IgD-negative memory B cell (primary cell): ENCODE measurements around the gene SLC25A13. TPM values are rescaled to one million over a fixed set of nuclear protein-coding genes. Genes with fewer than 3 reads are reported as not detected.
"Not testable (repeated sequence)": the region's sequence is repeated elsewhere in the genome, so short reads cannot be mapped to it uniquely, and the experiment has no call there.

Experiments
- H3K27ac Mint-ChIP-seq, 3 donors: one replicate each; pipeline ENCODE4 v1.8.0; 2020 to 2022; ENCODE audit warnings: mild to moderate bottlenecking in 3 of 3, mixed read lengths in 3 of 3, moderate library complexity in 1 of 3
- H3K27me3 Mint-ChIP-seq: one replicate; pipeline ENCODE4 v1.8.0; 2021; ENCODE audit warnings: mixed read lengths
- H3K36me3 Mint-ChIP-seq: one replicate; pipeline ENCODE4 v1.8.0; 2020; ENCODE audit warnings: mild to moderate bottlenecking, mixed read lengths
- H3K4me1 Mint-ChIP-seq, 3 donors: one replicate each; pipeline ENCODE4 v1.8.0; 2020 to 2022; ENCODE audit warnings: mixed read lengths in 3 of 3, mild to moderate bottlenecking in 1 of 3
- H3K4me3 Mint-ChIP-seq, 4 donors: one replicate each; pipeline ENCODE4 v1.8.0; 2020 to 2022; ENCODE audit warnings: mild to moderate bottlenecking in 4 of 4, mixed read lengths in 4 of 4, moderate library complexity in 3 of 4
- H3K9me3 Mint-ChIP-seq, 3 donors: one replicate each; pipeline ENCODE4 v1.8.0; 2020 to 2021; ENCODE audit warnings: mixed read lengths in 3 of 3, mild to moderate bottlenecking in 1 of 3
- polyA plus RNA-seq: library from polyadenylated mRNA; unstranded; fragments of 300-500 nt; fragmentation: Illumina TruSeq; gene quantifications from one replicate; pipeline ENCODE4 v1.2.3, GENCODE V29; 2021

The SLC25A13 gene
- polyA plus RNA-seq, result 15.0 TPM

DNA sequence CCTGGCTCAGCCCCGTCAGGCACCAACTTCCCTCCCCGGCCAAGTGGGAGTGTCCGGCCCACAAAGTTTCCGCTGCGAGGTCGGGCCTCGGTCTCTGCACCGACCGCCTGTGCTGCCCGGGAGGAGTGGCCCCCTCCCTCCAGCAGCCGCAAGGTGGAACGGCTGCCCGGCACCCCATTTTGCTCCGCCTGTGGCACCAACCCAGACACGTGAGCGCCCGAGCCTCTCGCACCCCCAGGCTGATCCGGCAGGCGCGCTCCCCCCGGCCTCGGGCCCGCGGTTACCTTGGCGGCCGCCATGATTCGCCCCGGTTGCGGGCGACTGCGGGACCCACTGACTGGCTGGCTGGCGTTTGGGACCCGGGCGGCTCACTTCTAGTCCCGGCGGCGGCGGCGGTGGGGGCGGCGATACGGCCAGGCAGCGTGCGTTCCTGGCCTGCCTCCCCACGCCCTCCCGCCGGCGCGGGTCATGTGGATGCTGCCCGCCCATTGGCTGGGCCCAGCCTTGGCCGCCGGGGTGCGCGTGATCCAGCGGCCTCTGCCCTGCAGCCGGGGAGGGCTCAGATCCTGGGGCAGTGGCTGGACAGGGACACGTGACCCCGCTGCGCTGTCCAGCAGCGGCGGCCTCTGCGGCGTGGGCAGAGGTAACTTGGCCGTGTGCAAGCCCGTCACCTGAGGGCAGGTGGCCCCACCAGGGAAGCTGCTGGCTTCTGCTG is at the start of gene SLC25A13:
Gene SLC25A13 (minus strand): TSS at position 441 of the 715 bp plus-strand sequence. CDS start 142 bp downstream, at position 299.
- peaks cover 6% of the 10 kb centered on the region for H3K36me3 Mint-ChIP-seq
- no peaks in the 10 kb centered on the region for H3K27me3 Mint-ChIP-seq
- peak within 1 kb of the TSS; percentile 22 to 94 (median 94) for H3K27ac Mint-ChIP-seq
- peaks cover 2 to 8% (median 4%) of the 10 kb centered on the region in 3 donors for H3K9me3 Mint-ChIP-seq
- peaks cover 28 to 43% (median 30%) of the 10 kb centered on the region in 3 donors for H3K4me1 Mint-ChIP-seq
- H3K4me3 Mint-ChIP-seq, result peak within 1 kb of the TSS; percentile 86 to 98 (median 94)

- not testable (repeated sequence) for H3K9me3 Mint-ChIP-seq, H3K4me1 Mint-ChIP-seq, H3K4me3 Mint-ChIP-seq, H3K36me3 Mint-ChIP-seq, H3K27me3 Mint-ChIP-seq, H3K27ac Mint-ChIP-seq
These were observed 44.0 kb upstream of the SLC25A13 start for GRCh38 chr7:96365916-96366315.

GRCh38 chr7:96361116-96361857 is 39.4 kb upstream of the SLC25A13 start:
- Mint-ChIP-seq H3K4me1 (peaks cover 0 to 2% (median 0%) of the 10 kb centered on the region in 3 donors), H3K4me3 (no peak overlapping the region), H3K27ac (no peak overlapping the region), H3K36me3 (no peaks in the 10 kb centered on the region), H3K9me3 (peaks cover 0 to 5% (median 2%) of the 10 kb centered on the region in 3 donors), H3K27me3 (peaks cover under 1% of the 10 kb centered on the region)

GRCh38 chr7:96359876-96360275 is 38.0 kb upstream of the SLC25A13 start:
- H3K27me3 Mint-ChIP-seq, result no peaks in the 10 kb centered on the region
- no peaks in the 10 kb centered on the region for H3K36me3 Mint-ChIP-seq
- H3K9me3 Mint-ChIP-seq, result peaks cover 0 to 2% (median 0%) of the 10 kb centered on the region in 3 donors
- H3K27ac Mint-ChIP-seq, result no peak overlapping the region
- no peak overlapping the region for H3K4me3 Mint-ChIP-seq
- no peaks in the 10 kb centered on the region for H3K4me1 Mint-ChIP-seq

GRCh38 chr7:96358236-96358971 is 36.5 kb upstream of the SLC25A13 start:
- peak overlapping the region in 1 of 3 donors; percentile 35 for H3K27ac Mint-ChIP-seq

DNA sequence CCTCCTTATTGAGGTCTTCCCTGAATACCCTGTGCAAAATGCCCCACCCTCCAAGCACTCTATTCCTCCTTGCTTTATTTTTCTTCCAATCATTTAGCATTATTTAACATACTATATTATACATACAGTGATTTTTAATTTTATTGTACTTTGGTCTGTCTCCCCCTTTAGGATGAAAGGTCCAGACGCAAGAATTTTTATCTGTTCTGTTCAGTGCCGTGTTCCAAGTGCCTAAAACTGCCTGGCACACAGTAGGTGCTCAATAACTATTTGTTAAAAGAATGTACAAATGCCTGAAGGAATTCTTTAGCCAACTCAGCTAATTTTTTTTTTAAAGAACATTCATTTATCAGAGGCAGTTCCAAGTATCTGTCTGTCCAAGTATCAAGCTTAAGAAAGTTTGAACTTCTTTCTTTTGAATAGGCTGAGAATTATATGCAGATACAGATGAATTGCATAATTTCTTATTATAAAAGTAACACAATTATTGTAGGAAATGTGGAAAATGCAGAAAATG is 34.1 kb upstream of the SLC25A13 start:
- H3K27me3 Mint-ChIP-seq, result no peaks in the 10 kb centered on the region
- no peak overlapping the region for H3K27ac Mint-ChIP-seq
- H3K4me1 Mint-ChIP-seq, result no peaks in the 10 kb centered on the region
- no peak overlapping the region for H3K4me3 Mint-ChIP-seq
- H3K9me3 Mint-ChIP-seq, result peaks cover 0 to 1% (median 0%) of the 10 kb centered on the region in 3 donors
- no peaks in the 10 kb centered on the region for H3K36me3 Mint-ChIP-seq

More at GRCh38 chr7:96358236-96358971, 36.5 kb upstream of the SLC25A13 start:
- H3K36me3 Mint-ChIP-seq, H3K27me3 Mint-ChIP-seq, H3K4me1 Mint-ChIP-seq, H3K9me3 Mint-ChIP-seq, H3K4me3 Mint-ChIP-seq: not testable (repeated sequence)

GRCh38 chr7:96354881-96355280 is 33.0 kb upstream of the SLC25A13 start:
- H3K9me3 Mint-ChIP-seq, result no peaks in the 10 kb centered on the region
- no peak overlapping the region for H3K4me3 Mint-ChIP-seq
- no peaks in the 10 kb centered on the region for H3K36me3 Mint-ChIP-seq
- no peaks in the 10 kb centered on the region for H3K4me1 Mint-ChIP-seq
- no peak overlapping the region for H3K27ac Mint-ChIP-seq
- no peaks in the 10 kb centered on the region for H3K27me3 Mint-ChIP-seq

GRCh38 chr7:96349572-96349971 is 27.7 kb upstream of the SLC25A13 start:
- Mint-ChIP-seq H3K36me3 (no peaks in the 10 kb centered on the region), H3K4me3 (no peak overlapping the region), H3K9me3 (no peaks in the 10 kb centered on the region), H3K27me3 (peaks cover 5% of the 10 kb centered on the region), H3K4me1 (no peaks in the 10 kb centered on the region), H3K27ac (no peak overlapping the region)

GRCh38 chr7:96347471-96347870 is 25.6 kb upstream of the SLC25A13 start:
- H3K9me3 Mint-ChIP-seq, result no peaks in the 10 kb centered on the region
- H3K4me1 Mint-ChIP-seq, result no peaks in the 10 kb centered on the region
- no peaks in the 10 kb centered on the region for H3K36me3 Mint-ChIP-seq
- no peak overlapping the region for H3K27ac Mint-ChIP-seq
- H3K4me3 Mint-ChIP-seq, result no peak overlapping the region
- H3K27me3 Mint-ChIP-seq, result peaks cover 8% of the 10 kb centered on the region

GRCh38 chr7:96346293-96346953 is 24.5 kb upstream of the SLC25A13 start:
- H3K4me3 Mint-ChIP-seq, result no peak overlapping the region
- no peaks in the 10 kb centered on the region for H3K36me3 Mint-ChIP-seq
- H3K9me3 Mint-ChIP-seq, result no peaks in the 10 kb centered on the region
- H3K27ac Mint-ChIP-seq, result no peak overlapping the region
- H3K4me1 Mint-ChIP-seq, result no peaks in the 10 kb centered on the region
- H3K27me3 Mint-ChIP-seq, result peaks cover 12% of the 10 kb centered on the region

- Mint-ChIP-seq H3K4me1 (no peaks in the 10 kb centered on the region), H3K9me3 (no peaks in the 10 kb centered on the region), H3K4me3 (no peak overlapping the region), H3K27ac (no peak overlapping the region), H3K36me3 (no peaks in the 10 kb centered on the region), H3K27me3 (peaks cover 21% of the 10 kb centered on the region)
These were observed 22.3 kb upstream of the SLC25A13 start for GRCh38 chr7:96344236-96344635.

DNA sequence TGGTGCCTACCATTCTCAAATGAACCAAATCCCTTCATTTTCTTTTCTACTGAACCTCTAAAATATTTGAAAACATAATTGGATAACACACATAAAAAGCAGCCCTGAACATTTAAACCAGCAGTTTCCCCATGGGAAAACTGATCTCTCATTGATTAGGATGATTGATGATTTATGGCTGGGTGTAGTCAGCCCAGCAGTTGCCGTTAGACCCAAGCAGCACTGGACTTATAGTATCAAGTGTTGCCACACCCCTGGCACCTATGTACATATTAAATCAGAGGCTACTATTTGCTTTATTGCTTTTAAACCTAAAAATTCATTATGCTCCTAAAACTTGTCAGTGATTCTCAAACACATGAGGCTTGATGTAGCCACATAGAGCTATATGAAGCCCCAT is 20.2 kb upstream of the SLC25A13 start:
- Mint-ChIP-seq H3K4me3 (no peak overlapping the region), H3K4me1 (no peaks in the 10 kb centered on the region), H3K36me3 (no peaks in the 10 kb centered on the region), H3K27ac (no peak overlapping the region), H3K27me3 (peaks cover 22% of the 10 kb centered on the region), H3K9me3 (peaks cover 0 to 2% (median 0%) of the 10 kb centered on the region in 3 donors)

- H3K4me1 Mint-ChIP-seq, result no peaks in the 10 kb centered on the region
- H3K9me3 Mint-ChIP-seq, result peaks cover 0 to 2% (median 0%) of the 10 kb centered on the region in 3 donors
- peaks cover 17% of the 10 kb centered on the region for H3K27me3 Mint-ChIP-seq
- H3K36me3 Mint-ChIP-seq, result peaks cover 1% of the 10 kb centered on the region
- no peak overlapping the region for H3K27ac Mint-ChIP-seq
- H3K4me3 Mint-ChIP-seq, result no peak overlapping the region
These were observed 15.6 kb upstream of the SLC25A13 start for GRCh38 chr7:96337519-96337918.

- peaks cover 1% of the 10 kb centered on the region for H3K27me3 Mint-ChIP-seq
- no peak overlapping the region for H3K27ac Mint-ChIP-seq
- H3K9me3 Mint-ChIP-seq, result no peaks in the 10 kb centered on the region
- H3K4me1 Mint-ChIP-seq, result peaks cover 0 to 3% (median 0%) of the 10 kb centered on the region in 3 donors
- peaks cover 1% of the 10 kb centered on the region for H3K36me3 Mint-ChIP-seq
- no peak overlapping the region for H3K4me3 Mint-ChIP-seq
These were observed 10.4 kb upstream of the SLC25A13 start for GRCh38 chr7:96332325-96332724.
